Gastrocnemius medialis (tissue), 4 donors: ENCODE data around the gene ANKMY1. TPM values are rescaled to one million over a fixed set of nuclear protein-coding genes. Genes with fewer than 3 reads are reported as not detected.

Source experiments
- ATAC-seq, 2 donors: fragments of 150-250 bp; one replicate each; pipeline ENCODE4 v1.9.1; 2016
- DNase-seq, 2 donors: peaks; one replicate each; pipeline ENCODE4 v3.0.0-alpha.2; 2019
- H3K27ac ChIP-seq, 4 donors: fragments of 200-600 bp; sonication (generic); 1 replicate in 1 of 4; 2 replicates in 3 of 4; pipeline ENCODE4 v1.5.1; 2016 to 2018; ENCODE audit warnings: mild to moderate bottlenecking in 2 of 4, moderate library complexity in 1 of 4
- H3K27me3 ChIP-seq, 3 donors: fragments of 200-600 bp; sonication (generic) in 2 of 3; 1 replicate in 1 of 3; 2 replicates in 2 of 3; pipeline versions ENCODE4 v1.5.1 to v1.6.0; 2016 to 2019; ENCODE audit warnings: mild to moderate bottlenecking in 1 of 3, moderate library complexity in 1 of 3
- H3K36me3 ChIP-seq, 2 donors: fragments of 200-600 bp; sonication (generic) in 1 of 2; one replicate each; pipeline ENCODE4 v1.5.1; 2017 to 2018
- H3K4me1 ChIP-seq, 2 donors: fragments of 200-600 bp; sonication (generic) in 1 of 2; one replicate each; pipeline ENCODE4 v1.5.1; 2016 to 2017; ENCODE audit warnings: mild to moderate bottlenecking in 2 of 2
- H3K4me3 ChIP-seq, 4 donors: fragments of 200-600 bp; sonication (generic) in 3 of 4; 1 replicate in 1 of 4; 2 replicates in 3 of 4; pipeline ENCODE4 v1.5.1; 2016 to 2019; ENCODE audit warnings: mild to moderate bottlenecking in 2 of 4
- H3K9me3 ChIP-seq, 3 donors: fragments of 200-600 bp; sonication (generic) in 2 of 3; 1 replicate in 1 of 3; 2 replicates in 2 of 3; pipeline ENCODE4 v1.5.1; 2016 to 2019
- POLR2A ChIP-seq, 2 donors: fragments of 450-650 bp; IDR thresholded peaks; one replicate each; pipeline ENCODE4 v1.6.1; 2017; ENCODE audit warnings: antibody characterized with exemption in 2 of 2, mild to moderate bottlenecking in 2 of 2, moderate library complexity in 2 of 2
- in situ Hi-C, 4 donors: fragments of 200-750 bp; cut with MboI; loops; one replicate each; pipeline versions ENCODE4 v1.15.0 to v1.8.0; 2017; ENCODE audit warnings: low sequenced_read_pairs in 4 of 4
- intact Hi-C: fragments of 100-400 bp; cut with DNase I; formaldehyde crosslinking; loops from one replicate; pipeline ENCODE4 v1.15.1; 2023; ENCODE audit warnings: low total_unique reads
- total RNA-seq, 4 donors: library from RNA; depleted of rRNA; stranded (reverse); fragments of >200 nt; gene quantifications; one replicate each; pipeline versions ENCODE4 v1.1.0 to v1.2.3, GENCODE V29; 2016
- TF ChIP-seq, protein P1 (sequence below), 5 experiments: fragments of 450-650 bp in 3 of 5; fragments of 200-600 bp in 2 of 5; sonication (generic) in 2 of 5; IDR thresholded peaks in 4 of 5; conservative IDR thresholded peaks in 1 of 5; 1 replicate in 4 of 5; 2 replicates in 1 of 5; pipeline ENCODE4 v1.5.1; 2016 to 2019; ENCODE audit warnings: antibody characterized with exemption in 5 of 5, mild to moderate bottlenecking in 3 of 5, moderate library complexity in 3 of 5

The ANKMY1 gene
- total RNA-seq, 4 donors from 2014 or later = 3.3 to 9.0 (median 5.6) TPM

DNA sequence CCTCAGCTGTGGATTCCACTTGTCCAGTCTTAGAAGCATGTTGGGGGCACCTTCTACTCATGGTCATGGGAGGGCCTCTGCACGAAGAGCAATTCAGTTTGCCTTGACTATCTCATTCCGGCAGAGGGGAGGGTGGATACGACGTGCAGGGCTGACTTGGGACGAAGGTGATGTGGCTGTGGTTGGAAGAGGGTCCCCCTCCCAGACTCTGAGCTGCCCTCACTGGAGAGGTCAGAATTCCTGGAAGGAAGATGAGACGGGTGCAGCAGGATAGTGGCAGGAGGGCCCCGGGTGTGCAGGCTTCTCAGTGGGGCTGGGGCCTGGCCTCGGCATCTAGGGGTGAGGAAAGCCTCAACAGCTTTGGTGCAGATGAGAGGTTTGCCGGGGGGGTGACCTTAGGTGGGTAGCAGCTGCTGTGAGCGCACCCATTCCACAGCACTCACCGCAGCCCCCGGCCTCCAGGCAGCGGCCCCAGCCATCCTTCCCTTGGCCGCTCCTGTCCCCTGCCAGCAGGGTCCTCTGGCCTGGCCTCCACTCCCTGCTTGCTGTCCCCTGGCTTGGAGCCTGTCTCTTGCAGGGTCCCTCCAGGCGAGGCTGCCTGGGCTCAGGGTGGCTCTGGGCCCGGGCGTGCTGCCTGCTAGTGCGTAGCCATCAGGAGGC is 13.7 kb upstream of the ANKMY1 start:
- ATAC-seq = no peak
- Histone ChIP-seq H3K9me3 (no peaks in the 10 kb centered on the region), H3K27me3 (no peaks in the 10 kb centered on the region), H3K36me3 (peaks cover 0 to 24% of the 10 kb centered on the region in 2 donors), H3K4me1 (peaks cover 25 to 29% of the 10 kb centered on the region in 2 donors), H3K4me3 (no peak overlapping the region), H3K27ac (no peak overlapping the region)
- in situ Hi-C loops (no loop called here), intact Hi-C loops (no loop called here)
- peak in 1 of 2 donors; percentile 9 for DNase-seq
- TF ChIP-seq, protein P1, sequence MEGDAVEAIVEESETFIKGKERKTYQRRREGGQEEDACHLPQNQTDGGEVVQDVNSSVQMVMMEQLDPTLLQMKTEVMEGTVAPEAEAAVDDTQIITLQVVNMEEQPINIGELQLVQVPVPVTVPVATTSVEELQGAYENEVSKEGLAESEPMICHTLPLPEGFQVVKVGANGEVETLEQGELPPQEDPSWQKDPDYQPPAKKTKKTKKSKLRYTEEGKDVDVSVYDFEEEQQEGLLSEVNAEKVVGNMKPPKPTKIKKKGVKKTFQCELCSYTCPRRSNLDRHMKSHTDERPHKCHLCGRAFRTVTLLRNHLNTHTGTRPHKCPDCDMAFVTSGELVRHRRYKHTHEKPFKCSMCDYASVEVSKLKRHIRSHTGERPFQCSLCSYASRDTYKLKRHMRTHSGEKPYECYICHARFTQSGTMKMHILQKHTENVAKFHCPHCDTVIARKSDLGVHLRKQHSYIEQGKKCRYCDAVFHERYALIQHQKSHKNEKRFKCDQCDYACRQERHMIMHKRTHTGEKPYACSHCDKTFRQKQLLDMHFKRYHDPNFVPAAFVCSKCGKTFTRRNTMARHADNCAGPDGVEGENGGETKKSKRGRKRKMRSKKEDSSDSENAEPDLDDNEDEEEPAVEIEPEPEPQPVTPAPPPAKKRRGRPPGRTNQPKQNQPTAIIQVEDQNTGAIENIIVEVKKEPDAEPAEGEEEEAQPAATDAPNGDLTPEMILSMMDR (IDR thresholded peaks at IDR 0.05 in 4 of 5, conservative IDR thresholded peaks at IDR 0.05 in 1 of 5) = no peak
- no peak for TF ChIP-seq POLR2A (IDR thresholded peaks at IDR 0.05)

- in situ Hi-C loops = no loop called here
- ATAC-seq = no peak
Measured at GRCh38 chr2:240570531-240571313, 12.9 kb upstream of the ANKMY1 start.

DNA sequence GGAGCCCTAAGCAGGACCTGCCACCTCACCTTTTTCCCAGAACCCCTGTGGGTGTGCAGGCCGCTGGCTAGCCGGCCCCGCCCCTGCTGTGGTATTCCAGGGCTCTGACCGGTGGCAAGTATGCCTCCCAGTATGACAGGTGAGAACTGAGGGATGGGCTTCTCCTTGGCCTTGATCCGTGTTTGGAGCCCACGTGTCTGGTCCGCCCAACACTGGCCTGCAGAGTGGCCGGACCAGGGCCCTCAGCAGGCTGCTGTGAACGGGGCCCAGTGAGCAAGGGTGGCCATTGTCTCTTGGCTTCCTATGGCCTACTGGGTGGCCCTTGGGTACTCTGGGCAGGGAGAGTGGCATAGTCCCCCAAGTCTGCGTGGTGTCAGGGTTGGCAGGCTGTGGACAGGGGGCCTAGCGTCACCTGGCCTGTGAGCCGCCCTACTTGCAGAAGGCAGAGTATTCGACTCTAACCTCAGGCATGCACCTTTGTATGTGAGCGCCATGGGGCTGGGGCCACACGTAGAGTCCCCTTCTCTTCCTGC is 12.3 kb upstream of the ANKMY1 start:
- ATAC-seq (no peak), DNase-seq (peak in 1 of 2 donors; percentile 9)
- Histone ChIP-seq H3K36me3 (peaks cover 0 to 12% of the 10 kb centered on the region in 2 donors), H3K27me3 (no peaks in the 10 kb centered on the region), H3K4me1 (peaks cover 32 to 35% of the 10 kb centered on the region in 2 donors), H3K27ac (no peak overlapping the region), H3K9me3 (no peaks in the 10 kb centered on the region), H3K4me3 (peak overlapping the region in 2 of 4 donors; percentile 61 to 69)
- in situ Hi-C loops = no loop called here
- intact Hi-C loops = loop anchor here (5.0 kb wide), 1 partner anchor 338 kb away; no protein-coding TSS in a partner anchor
- TF ChIP-seq, protein P1 (IDR thresholded peaks at IDR 0.05 in 4 of 5, conservative IDR thresholded peaks at IDR 0.05 in 1 of 5) = no peak
- no peak for TF ChIP-seq POLR2A (IDR thresholded peaks at IDR 0.05)

More at GRCh38 chr2:240570531-240571313, 12.9 kb upstream of the ANKMY1 start:
- intact Hi-C loops = no loop called here
- H3K9me3 ChIP-seq = no peaks in the 10 kb centered on the region
- H3K4me3 ChIP-seq = no peak overlapping the region
- peak in 1 of 2 donors; percentile 9 for DNase-seq
- no peak overlapping the region for H3K27ac ChIP-seq
- no peaks in the 10 kb centered on the region for H3K27me3 ChIP-seq
- TF ChIP-seq, protein P1 (IDR thresholded peaks at IDR 0.05 in 4 of 5, conservative IDR thresholded peaks at IDR 0.05 in 1 of 5) = no peak
- no peak for TF ChIP-seq POLR2A (IDR thresholded peaks at IDR 0.05)
- H3K36me3 ChIP-seq = peaks cover 0 to 19% of the 10 kb centered on the region in 2 donors
- peaks cover 31 to 34% of the 10 kb centered on the region in 2 donors for H3K4me1 ChIP-seq

DNA sequence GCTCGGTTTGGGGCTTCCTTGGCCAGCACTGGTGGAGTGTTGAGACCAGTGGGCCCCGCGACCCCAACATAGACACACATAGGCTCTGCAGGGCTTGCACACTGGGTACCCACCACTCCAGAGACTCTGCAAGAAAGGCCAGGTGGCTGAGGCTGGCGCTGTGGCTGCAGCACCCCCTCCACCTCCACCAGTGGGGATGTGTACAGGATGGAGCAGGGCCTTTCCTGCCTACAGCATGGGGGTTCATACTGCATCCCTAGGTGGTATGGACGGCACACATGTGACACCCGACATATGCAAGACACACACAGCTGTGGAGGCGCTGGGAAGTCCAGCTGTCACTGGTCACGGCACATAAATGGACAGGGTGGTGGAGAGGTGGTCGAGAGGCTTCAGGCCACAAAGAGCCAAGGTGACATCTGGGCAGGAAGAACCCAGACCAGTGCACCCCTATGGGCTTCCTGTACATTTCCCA is 11.8 kb upstream of the ANKMY1 start:
- H3K27me3 ChIP-seq = no peaks in the 10 kb centered on the region
- intact Hi-C loops = loop anchor here (5.0 kb wide), 1 partner anchor 337 kb away; no protein-coding TSS in a partner anchor
- in situ Hi-C loops = no loop called here

More for the DNA sequence above, 11.8 kb upstream of the ANKMY1 start:
- TF ChIP-seq, protein P1 (IDR thresholded peaks at IDR 0.05 in 4 of 5, conservative IDR thresholded peaks at IDR 0.05 in 1 of 5) = no peak
- no peak for TF ChIP-seq POLR2A (IDR thresholded peaks at IDR 0.05)
- Histone ChIP-seq H3K27ac (peak overlapping the region; percentile 72 to 84 (median 81)), H3K4me3 (peak overlapping the region; percentile 57 to 81 (median 65)), H3K9me3 (no peaks in the 10 kb centered on the region), H3K4me1 (peaks cover 32 to 35% of the 10 kb centered on the region in 2 donors), H3K36me3 (peaks cover 0 to 7% of the 10 kb centered on the region in 2 donors)
- no peak for DNase-seq
- no peak for ATAC-seq
